Neural cell (in vitro differentiated cells): Measurements from ENCODE around the gene DNAJC3. TPM values are rescaled to one million over a fixed set of nuclear protein-coding genes. Genes with fewer than 3 reads are reported as not detected.

Experiments used
- H2AFZ ChIP-seq: fragments of 200-600, 300-800 bp; sonication (generic), shearing (Covaris generic); 2 replicates; pipeline ENCODE4 v1.6.0; 2014; ENCODE audit warnings: low read depth, mild to moderate bottlenecking, antibody characterized with exemption, low read length, moderate library complexity
- H3F3A ChIP-seq: fragments of 200-600 bp; shearing (Covaris generic); 2 replicates; pipeline ENCODE4 v1.6.1; 2016; ENCODE audit warnings: mild to moderate bottlenecking, moderate library complexity, mixed read lengths, antibody characterized with exemption, low read length; ENCODE audit not compliant: insufficient read depth, poor library complexity, severe bottlenecking
- H3K27ac ChIP-seq: fragments of 200-600, 300-800 bp; sonication (generic), shearing (Covaris generic); 2 replicates; pipeline ENCODE4 v1.5.1; 2014; ENCODE audit warnings: mild to moderate bottlenecking, low read length, moderate library complexity
- H3K27me3 ChIP-seq: fragments of 300-800, 200-600 bp; sonication (generic), shearing (Covaris generic); 2 replicates; pipeline ENCODE4 v1.6.0; 2014; ENCODE audit warnings: mild to moderate bottlenecking, low read depth, low read length, moderate library complexity; ENCODE audit not compliant: insufficient read depth
- H3K36me3 ChIP-seq: fragments of 300-800, 200-600 bp; sonication (generic), shearing (Covaris generic); 2 replicates; pipeline ENCODE4 v1.5.1; 2014; ENCODE audit warnings: mild to moderate bottlenecking, antibody characterized with exemption, low read length, moderate library complexity; ENCODE audit not compliant: insufficient read depth
- H3K4me2 ChIP-seq: fragments of 300-800, 200-600 bp; sonication (generic), shearing (Covaris generic); 2 replicates; pipeline ENCODE4 v1.6.0; 2014; ENCODE audit warnings: mild to moderate bottlenecking, low read length
- H3K4me3 ChIP-seq: fragments of 300-800, 200-600 bp; sonication (generic), shearing (Covaris generic); 2 replicates; pipeline ENCODE4 v1.5.1; 2014; ENCODE audit warnings: mild to moderate bottlenecking, low read length, moderate library complexity
- H3K79me2 ChIP-seq: fragments of 200-600 bp; shearing (Covaris generic); replicated peaks from 2 replicates; pipeline ENCODE4 v1.6.0; 2014; ENCODE audit warnings: mild to moderate bottlenecking, low read length, moderate library complexity; ENCODE audit not compliant: insufficient read depth
- H3K9ac ChIP-seq: fragments of 300-800, 200-600 bp; sonication (generic), shearing (Covaris generic); 2 replicates; pipeline ENCODE4 v1.6.1; 2016; ENCODE audit warnings: mild to moderate bottlenecking, low read length, mixed read lengths
- H3K9me2 ChIP-seq: fragments of 200-600 bp; shearing (Covaris generic); 2 replicates; pipeline ENCODE4 v1.6.1; 2016; ENCODE audit warnings: mild to moderate bottlenecking, low read length, mixed read lengths; ENCODE audit not compliant: insufficient read depth
- H3K9me3 ChIP-seq: fragments of 200-600, 300-800 bp; sonication (generic), shearing (Covaris generic); 2 replicates; pipeline ENCODE4 v1.6.1; 2016; ENCODE audit warnings: mild to moderate bottlenecking, mixed run types, low read length, moderate library complexity, mixed read lengths
- H4K20me1 ChIP-seq: fragments of 200-600 bp; shearing (Covaris generic); 2 replicates; pipeline ENCODE4 v1.6.1; 2016; ENCODE audit warnings: mild to moderate bottlenecking, mixed run types; ENCODE audit not compliant: insufficient read depth
- EP300 ChIP-seq: fragments of 450-650 bp; conservative IDR thresholded peaks from 2 replicates; pipeline ENCODE4 v1.6.1; 2014; ENCODE audit warnings: antibody characterized with exemption, mild to moderate bottlenecking, moderate library complexity; ENCODE audit not compliant: poor library complexity, severe bottlenecking
- EZH2 ChIP-seq: fragments of 200-600, 300-800 bp; shearing (Covaris generic), sonication (generic); IDR thresholded peaks from 2 replicates; pipeline ENCODE4 v1.6.1; 2014; ENCODE audit warnings: antibody characterized with exemption, low read length, borderline replicate concordance, mild to moderate bottlenecking; ENCODE audit not compliant: insufficient read depth, poor library complexity, severe bottlenecking
- MXI1 ChIP-seq: fragments of 450-650 bp; conservative IDR thresholded peaks from 2 replicates; pipeline ENCODE4 v1.6.1; 2014; ENCODE audit warnings: antibody characterized with exemption, mild to moderate bottlenecking; ENCODE audit not compliant: poor library complexity, severe bottlenecking
- POLR2AphosphoS5 ChIP-seq: IDR thresholded peaks from 2 replicates; pipeline ENCODE4 v1.6.1; 2012
- RAD21 ChIP-seq: fragments of 450-650 bp; conservative IDR thresholded peaks from 2 replicates; pipeline ENCODE4 v1.6.1; 2014; ENCODE audit warnings: antibody characterized with exemption, mild to moderate bottlenecking, moderate library complexity
- SMC3 ChIP-seq: fragments of 450-650 bp; conservative IDR thresholded peaks from 2 replicates; pipeline ENCODE4 v1.6.1; 2014; ENCODE audit warnings: antibody characterized with exemption, mild to moderate bottlenecking, moderate library complexity; ENCODE audit not compliant: poor library complexity
- TAF1 ChIP-seq: IDR thresholded peaks from 2 replicates; pipeline ENCODE4 v1.6.1; 2012; ENCODE audit warnings: low read depth
- polyA plus RNA-seq: library from polyadenylated mRNA; depleted of rRNA; stranded (reverse); fragments of >200 nt; gene quantifications from 2 replicates; pipeline ENCODE4 v1.2.3, GENCODE V29; 2014
- TF ChIP-seq, protein P1 (sequence below): fragments of 450-650 bp; IDR thresholded peaks from 2 replicates; pipeline ENCODE4 v1.5.1; 2014; ENCODE audit warnings: antibody characterized with exemption, mild to moderate bottlenecking, moderate library complexity; ENCODE audit not compliant: poor library complexity, severe bottlenecking
- TF ChIP-seq, protein P2 (sequence below): IDR thresholded peaks from 2 replicates; pipeline ENCODE4 v1.6.1; 2012; ENCODE audit warnings: borderline replicate concordance

Gene DNAJC3
- polyA plus RNA-seq, 1 donor from 2014 or later = 8.2 TPM

DNA sequence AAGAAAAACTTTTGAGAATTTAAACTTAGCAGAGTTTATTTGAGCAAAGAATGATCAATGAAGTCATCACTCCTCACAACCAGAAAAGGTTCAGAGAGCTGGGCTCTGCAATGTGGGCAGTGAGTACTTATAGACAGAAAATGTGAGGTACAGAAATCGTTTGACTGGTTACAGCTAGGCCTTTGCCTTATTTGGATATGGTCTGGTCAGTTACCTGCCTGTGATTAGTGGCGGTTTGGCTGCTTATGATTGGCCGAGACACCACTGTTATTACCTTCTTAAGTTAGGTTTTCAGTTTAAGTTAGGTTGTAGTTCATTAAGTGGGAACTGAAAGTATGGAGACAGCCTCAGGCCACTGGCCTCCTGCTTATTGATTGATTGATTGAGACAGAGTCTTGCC lies 66.3 kb downstream of the DNAJC3 start:
- H3K27ac ChIP-seq = no peak overlapping the region
- H3K9ac ChIP-seq = no peak overlapping the region
- no peaks in the 10 kb centered on the region for H3F3A ChIP-seq
- H2AFZ ChIP-seq = no peak overlapping the region
- H3K9me3 ChIP-seq = no peaks in the 10 kb centered on the region
- no peaks in the 10 kb centered on the region for H4K20me1 ChIP-seq
- no peak overlapping the region for H3K4me2 ChIP-seq
- H3K79me2 ChIP-seq = no peaks in the 10 kb centered on the region
- TF ChIP-seq EP300 (no peak), POLR2AphosphoS5 (no peak), MXI1 (no peak), EZH2 (no peak), SMC3 (no peak), RAD21 (no peak), TAF1 (no peak)
- TF ChIP-seq, protein P1, sequence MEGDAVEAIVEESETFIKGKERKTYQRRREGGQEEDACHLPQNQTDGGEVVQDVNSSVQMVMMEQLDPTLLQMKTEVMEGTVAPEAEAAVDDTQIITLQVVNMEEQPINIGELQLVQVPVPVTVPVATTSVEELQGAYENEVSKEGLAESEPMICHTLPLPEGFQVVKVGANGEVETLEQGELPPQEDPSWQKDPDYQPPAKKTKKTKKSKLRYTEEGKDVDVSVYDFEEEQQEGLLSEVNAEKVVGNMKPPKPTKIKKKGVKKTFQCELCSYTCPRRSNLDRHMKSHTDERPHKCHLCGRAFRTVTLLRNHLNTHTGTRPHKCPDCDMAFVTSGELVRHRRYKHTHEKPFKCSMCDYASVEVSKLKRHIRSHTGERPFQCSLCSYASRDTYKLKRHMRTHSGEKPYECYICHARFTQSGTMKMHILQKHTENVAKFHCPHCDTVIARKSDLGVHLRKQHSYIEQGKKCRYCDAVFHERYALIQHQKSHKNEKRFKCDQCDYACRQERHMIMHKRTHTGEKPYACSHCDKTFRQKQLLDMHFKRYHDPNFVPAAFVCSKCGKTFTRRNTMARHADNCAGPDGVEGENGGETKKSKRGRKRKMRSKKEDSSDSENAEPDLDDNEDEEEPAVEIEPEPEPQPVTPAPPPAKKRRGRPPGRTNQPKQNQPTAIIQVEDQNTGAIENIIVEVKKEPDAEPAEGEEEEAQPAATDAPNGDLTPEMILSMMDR = no peak
- TF ChIP-seq, protein P2, sequence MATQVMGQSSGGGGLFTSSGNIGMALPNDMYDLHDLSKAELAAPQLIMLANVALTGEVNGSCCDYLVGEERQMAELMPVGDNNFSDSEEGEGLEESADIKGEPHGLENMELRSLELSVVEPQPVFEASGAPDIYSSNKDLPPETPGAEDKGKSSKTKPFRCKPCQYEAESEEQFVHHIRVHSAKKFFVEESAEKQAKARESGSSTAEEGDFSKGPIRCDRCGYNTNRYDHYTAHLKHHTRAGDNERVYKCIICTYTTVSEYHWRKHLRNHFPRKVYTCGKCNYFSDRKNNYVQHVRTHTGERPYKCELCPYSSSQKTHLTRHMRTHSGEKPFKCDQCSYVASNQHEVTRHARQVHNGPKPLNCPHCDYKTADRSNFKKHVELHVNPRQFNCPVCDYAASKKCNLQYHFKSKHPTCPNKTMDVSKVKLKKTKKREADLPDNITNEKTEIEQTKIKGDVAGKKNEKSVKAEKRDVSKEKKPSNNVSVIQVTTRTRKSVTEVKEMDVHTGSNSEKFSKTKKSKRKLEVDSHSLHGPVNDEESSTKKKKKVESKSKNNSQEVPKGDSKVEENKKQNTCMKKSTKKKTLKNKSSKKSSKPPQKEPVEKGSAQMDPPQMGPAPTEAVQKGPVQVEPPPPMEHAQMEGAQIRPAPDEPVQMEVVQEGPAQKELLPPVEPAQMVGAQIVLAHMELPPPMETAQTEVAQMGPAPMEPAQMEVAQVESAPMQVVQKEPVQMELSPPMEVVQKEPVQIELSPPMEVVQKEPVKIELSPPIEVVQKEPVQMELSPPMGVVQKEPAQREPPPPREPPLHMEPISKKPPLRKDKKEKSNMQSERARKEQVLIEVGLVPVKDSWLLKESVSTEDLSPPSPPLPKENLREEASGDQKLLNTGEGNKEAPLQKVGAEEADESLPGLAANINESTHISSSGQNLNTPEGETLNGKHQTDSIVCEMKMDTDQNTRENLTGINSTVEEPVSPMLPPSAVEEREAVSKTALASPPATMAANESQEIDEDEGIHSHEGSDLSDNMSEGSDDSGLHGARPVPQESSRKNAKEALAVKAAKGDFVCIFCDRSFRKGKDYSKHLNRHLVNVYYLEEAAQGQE = no peak
- H3K4me3 ChIP-seq = no peak overlapping the region
- H3K27me3 ChIP-seq = no peaks in the 10 kb centered on the region
- H3K36me3 ChIP-seq = no peaks in the 10 kb centered on the region
- H3K9me2 ChIP-seq = no peaks in the 10 kb centered on the region

DNA sequence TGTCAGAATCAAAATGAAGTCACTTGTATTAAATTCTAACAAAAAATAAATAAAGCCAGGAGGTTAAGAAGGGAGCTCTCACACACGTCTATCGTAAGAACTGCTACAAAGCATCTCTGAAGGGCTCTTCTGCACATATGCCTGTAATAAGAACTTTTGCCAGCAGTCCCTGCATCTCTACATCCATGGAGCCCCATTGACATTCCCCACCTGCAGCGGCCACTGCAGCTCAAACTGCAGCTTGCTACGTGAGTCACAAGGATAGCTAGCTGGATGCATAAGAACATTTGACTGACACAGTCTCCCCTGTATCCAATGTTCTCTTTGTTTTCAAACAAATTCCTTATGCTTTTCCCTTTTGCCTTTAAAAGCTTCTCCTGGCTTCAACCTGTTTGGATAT lies 68.3 kb downstream of the DNAJC3 start:
- Histone ChIP-seq H3K9ac (no peak overlapping the region), H4K20me1 (no peaks in the 10 kb centered on the region), H3F3A (no peaks in the 10 kb centered on the region), H3K4me3 (no peak overlapping the region), H3K27ac (no peak overlapping the region), H3K9me3 (no peaks in the 10 kb centered on the region), H3K9me2 (no peaks in the 10 kb centered on the region), H3K79me2 (no peaks in the 10 kb centered on the region), H3K27me3 (no peaks in the 10 kb centered on the region), H3K36me3 (no peaks in the 10 kb centered on the region), H3K4me2 (no peak overlapping the region), H2AFZ (no peak overlapping the region)
- TF ChIP-seq, protein P2 = no peak
- TF ChIP-seq TAF1 (no peak), EP300 (no peak), EZH2 (no peak), MXI1 (no peak), RAD21 (no peak), SMC3 (no peak), POLR2AphosphoS5 (no peak)
- TF ChIP-seq, protein P1 = no peak
